ELF-1 (cell line): ENCODE results near the gene STPG2.
A peak's percentile ranks its signal among the peaks of the same experiment; 100 is the strongest.

Experiments used
- DNase-seq: peaks from one replicate; pipeline ENCODE4 v3.0.0-alpha.2; 2016; ENCODE audit warnings: low read depth, low spot score

The STPG2 gene

DNA sequence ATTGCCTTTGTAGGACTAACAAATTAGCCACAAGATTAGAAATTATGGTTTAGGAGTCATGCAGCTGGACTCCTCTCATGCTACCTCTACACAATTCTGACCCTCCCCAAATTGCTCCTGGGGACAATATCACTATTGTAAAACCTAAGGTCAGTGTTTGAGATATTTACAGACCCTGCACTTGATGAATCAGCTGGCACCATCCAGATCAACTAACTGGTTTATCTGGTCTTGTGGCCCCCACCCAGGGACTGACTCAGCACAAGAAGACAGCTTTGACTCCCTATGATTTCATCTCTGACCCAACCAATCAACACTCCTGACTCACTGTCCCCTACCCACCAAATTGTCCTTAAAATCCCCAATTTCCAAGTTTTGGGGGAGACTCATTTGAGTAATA, 192.4 kb downstream of the STPG2 start:
- no peak for DNase-seq

DNA sequence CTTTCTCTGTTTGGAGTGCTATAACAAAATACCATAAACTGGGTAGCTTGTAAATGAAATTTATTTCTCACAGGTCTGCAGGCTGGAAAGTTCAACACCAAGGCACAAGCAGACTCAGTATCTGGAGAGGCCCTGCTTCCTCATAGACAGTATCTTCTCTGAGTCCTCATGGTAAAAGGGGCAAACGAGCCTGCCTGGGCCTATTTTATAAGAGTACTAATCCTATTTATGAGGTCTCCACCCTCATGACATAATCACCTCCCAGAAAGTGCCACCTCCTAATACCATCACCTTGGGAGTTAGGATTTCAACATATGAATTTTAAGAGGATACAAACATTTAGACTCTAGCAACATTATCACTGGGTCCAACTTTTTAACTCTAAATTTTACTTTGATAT, 200.3 kb downstream of the STPG2 start:
- DNase-seq: no peak

DNA sequence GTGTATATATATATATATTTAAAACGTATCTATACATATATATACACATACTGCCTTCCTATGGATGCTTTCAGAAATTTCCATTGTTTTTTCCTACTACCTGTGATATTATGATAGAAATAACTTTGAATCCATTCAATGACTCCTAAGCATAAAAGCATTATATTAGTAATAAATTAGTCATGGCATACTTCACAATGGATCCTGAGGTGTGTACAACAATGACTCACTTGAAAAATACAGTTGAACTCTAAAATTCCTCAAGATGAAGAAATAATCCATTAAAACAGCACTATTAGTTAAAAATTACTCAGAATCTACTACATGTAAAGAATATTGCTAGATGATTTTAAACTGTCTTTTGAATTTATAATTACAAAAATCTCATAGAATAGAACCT, 201.1 kb downstream of the STPG2 start:
- no peak for DNase-seq

GRCh38 chr4:97938141-97938540, 205.1 kb downstream of the STPG2 start:
- DNase-seq: no peak

GRCh38 chr4:97924341-97924958, 218.8 kb downstream of the STPG2 start:
- no peak for DNase-seq

- DNase-seq: no peak
Observed at GRCh38 chr4:97923096-97923495, 220.2 kb downstream of the STPG2 start.

- no peak for DNase-seq
Observed at GRCh38 chr4:97917115-97917514, 226.2 kb downstream of the STPG2 start.

GRCh38 chr4:97912156-97912555, 231.1 kb downstream of the STPG2 start:
- DNase-seq: no peak

- peak; percentile 44 for DNase-seq
Observed at GRCh38 chr4:97911236-97911906, 231.9 kb downstream of the STPG2 start.

DNA sequence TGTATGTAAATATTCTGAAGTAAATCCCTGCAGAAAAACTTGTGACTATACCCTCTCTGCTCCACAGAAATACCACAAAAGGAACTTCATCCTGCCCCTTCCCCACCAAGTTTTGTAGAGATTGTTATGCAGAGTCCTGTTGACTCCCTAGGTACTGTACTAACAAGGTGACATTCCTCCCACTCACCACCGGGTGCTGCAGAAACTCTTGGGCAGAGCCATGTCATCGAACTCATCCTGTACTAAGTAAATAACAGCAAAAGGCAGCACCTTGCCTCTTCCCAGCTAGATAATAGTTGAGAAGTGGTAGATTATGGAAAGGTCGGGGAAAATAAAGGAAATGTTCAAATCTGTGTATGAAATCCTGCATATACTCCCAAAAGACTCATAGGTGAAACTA, 233.3 kb downstream of the STPG2 start:
- peak; percentile 14 for DNase-seq

- DNase-seq: peak; percentile 32
Observed at GRCh38 chr4:97903436-97904189, 239.7 kb downstream of the STPG2 start.

DNA sequence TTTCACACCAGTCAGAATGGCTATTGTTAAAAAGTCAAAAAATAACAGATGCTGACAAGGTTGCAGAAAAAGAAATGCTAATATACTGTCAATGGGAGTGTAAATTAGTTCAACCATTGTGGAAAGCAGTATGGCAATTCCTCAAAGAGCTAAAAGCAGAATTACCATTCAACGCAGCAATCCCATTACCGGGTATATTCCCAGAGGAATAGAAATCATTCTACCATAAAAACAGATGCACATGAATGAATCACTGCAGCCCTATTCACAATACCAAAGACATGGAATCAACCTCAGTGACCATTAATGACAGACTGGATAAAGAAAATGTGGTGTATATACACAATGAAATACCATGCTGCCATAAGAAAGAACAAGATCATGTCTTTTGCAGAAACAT, 243.0 kb downstream of the STPG2 start:
- DNase-seq: no peak

- DNase-seq: no peak
Observed at GRCh38 chr4:97892592-97893266, 250.5 kb downstream of the STPG2 start.

- no peak for DNase-seq
Observed at GRCh38 chr4:97879942-97880341, 263.3 kb downstream of the STPG2 start.

DNA sequence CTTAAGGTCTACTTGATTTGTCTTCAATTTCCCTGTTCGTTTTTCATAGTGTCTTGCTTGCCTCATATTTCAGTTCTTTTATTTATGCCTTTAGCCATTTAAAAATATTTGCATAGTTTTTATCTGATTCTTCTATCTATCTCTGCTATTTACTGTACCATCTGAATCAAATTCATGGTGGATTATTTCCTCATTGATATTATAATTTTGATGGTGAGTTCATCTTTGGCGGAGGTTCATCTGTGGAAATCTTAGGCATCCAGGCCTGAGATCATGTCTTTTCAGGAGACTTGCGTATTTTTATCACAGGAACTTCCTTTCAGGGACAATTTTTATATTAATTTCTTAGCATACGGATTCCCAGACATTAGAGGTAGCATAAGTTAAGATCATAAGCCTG, 275.2 kb downstream of the STPG2 start:
- DNase-seq: no peak

GRCh38 chr4:97867557-97868091, 275.7 kb downstream of the STPG2 start:
- DNase-seq: no peak

DNA sequence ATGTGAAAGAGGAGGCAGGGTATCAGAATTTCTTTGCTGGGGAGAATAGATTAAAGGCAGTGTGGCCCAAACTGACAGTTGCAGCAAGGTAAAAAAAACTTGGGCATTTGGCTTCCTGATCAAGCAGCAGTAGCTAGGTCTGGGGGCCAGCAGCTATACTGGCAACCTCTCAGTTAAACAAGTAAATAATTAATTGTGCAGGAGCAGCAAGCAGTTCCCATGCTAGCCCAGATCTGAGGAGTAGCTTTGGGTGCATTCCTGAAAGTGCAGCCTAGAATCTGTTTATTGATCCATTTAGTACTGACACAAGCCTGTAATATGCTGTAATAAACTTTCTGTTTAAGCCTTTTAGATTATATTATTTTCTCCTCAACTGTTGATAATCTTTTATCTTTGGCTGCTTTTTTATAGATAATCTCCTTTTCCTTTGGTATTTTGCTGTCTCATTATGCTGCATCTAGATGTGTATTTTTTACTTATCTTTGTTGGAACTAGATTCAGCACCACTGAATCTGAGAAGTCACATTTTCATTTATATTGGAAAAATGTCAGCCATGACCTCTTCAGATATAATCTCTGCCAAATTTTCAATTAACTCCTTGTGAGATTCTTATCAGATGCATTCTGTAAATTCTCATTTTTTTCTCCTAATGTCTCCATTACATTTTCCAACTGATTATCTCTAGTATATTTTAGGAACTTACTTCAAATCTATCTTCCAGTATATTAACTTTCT, 276.3 kb downstream of the STPG2 start:
- no peak for DNase-seq

DNA sequence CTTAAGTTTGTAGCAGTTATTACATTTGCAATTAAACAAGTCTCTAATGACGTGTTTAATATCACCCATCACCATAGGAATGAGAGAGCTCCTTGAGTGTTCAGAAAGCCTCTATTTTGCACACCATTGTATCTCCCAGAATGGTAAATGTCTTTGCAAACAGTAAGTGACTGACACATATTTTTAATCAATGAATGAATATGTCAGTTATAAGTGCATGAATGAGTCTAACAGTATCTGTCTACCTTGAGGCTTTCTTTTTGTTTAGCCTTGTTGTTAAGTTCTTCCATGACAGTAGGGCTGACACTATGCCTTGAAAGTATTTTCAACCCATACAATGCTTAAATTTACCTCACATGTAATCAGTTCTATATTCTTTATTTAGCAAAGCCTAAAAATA, 292.2 kb downstream of the STPG2 start:
- DNase-seq: no peak

- no peak for DNase-seq
Observed at GRCh38 chr4:97845758-97846157, 297.5 kb downstream of the STPG2 start.

- DNase-seq: no peak
Observed at GRCh38 chr4:97841512-97841911, 301.8 kb downstream of the STPG2 start.

DNA sequence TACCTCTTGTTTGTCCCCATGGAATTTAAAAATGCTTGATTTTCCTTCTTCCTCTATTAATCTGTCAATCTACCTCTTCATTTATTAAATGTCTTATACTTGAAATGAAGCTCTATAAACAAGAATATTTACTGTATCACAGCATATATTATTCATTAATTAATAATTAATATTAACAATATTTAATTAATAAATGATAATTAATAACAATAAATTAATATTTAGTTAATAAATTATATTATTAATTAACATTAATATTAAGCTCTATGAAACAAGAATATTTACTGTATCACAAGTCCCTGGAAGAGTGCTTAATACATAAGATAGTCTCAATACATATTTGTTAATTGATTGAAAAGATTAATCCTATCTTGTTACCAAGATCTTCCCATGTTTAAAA, 306.6 kb downstream of the STPG2 start:
- DNase-seq: no peak
